GM12878 (cell line): ENCODE measurements around the gene CA5A. TPM values are rescaled to one million over a fixed set of nuclear protein-coding genes. Genes with fewer than 3 reads are reported as not detected.
"Not testable (repeated sequence)": the region's sequence is repeated elsewhere in the genome, so short reads cannot be mapped to it uniquely, and the experiment has no call there.

Source experiments
- ATAC-seq: fragments of 200-7000 bp; cut with Tn5 transposase; 3 replicates; pipeline ENCODE4 v1.9.1; 2020; ENCODE audit warnings: mild to moderate bottlenecking, moderate library complexity
- BruUV-seq: library from RNA; stranded (reverse); fragments of 400-500 nt; replicated peaks from 2 replicates; lab custom pipeline; 2021; lab: Mats Ljungman, UMichigan
- CTCF ChIA-PET: fragments of 300-600 bp; sonication (Branson Sonifier 250); formaldehyde crosslinking; extraction: SDS; loops from one replicate; lab custom pipeline; 2021; ENCODE audit warnings: inconsistent platforms; lab: Yijun Ruan, JAX
- POLR2A ChIA-PET: fragments of 350-600 bp; formaldehyde crosslinking; extraction: SDS; loops from one replicate; lab custom pipeline; 2021; ENCODE audit warnings: inconsistent platforms; lab: Charles Lee
- RAD21 ChIA-PET: fragments of 300-600 bp; sonication (Branson Sonifier 250); formaldehyde crosslinking; loops from one replicate; lab custom pipeline; 2023; ENCODE audit warnings: antibody characterized with exemption; ENCODE audit not compliant: unreplicated experiment; lab: Charles Lee
- SMC1A ChIA-PET: fragments of 300-600 bp; sonication (Branson Sonifier 250); formaldehyde crosslinking; loops from one replicate; lab custom pipeline; 2023; ENCODE audit not compliant: unreplicated experiment, uncharacterized antibody; lab: Charles Lee
- DNase-seq: peaks from one replicate; pipeline ENCODE4 v3.0.0-alpha.2; 2011; ENCODE audit warnings: low read depth, low spot score
- FAIRE-seq: peaks from 3 replicates; lab custom pipeline; 2011; peaks lifted over from hg19 to GRCh38; lab: Jason Lieb, UNC
- H2AFZ ChIP-seq: 2 replicates; pipeline ENCODE4 v1.6.0; 2011; ENCODE audit warnings: low read depth, low read length, control low read depth; ENCODE audit not compliant: control insufficient read depth
- H3K27ac ChIP-seq: 2 replicates; pipeline ENCODE4 v1.5.1; 2011; ENCODE audit warnings: control low read depth; ENCODE audit not compliant: control insufficient read depth, insufficient read depth
- H3K27me3 ChIP-seq, 2 experiments: replicated peaks in 1 of 2; 2 replicates each; pipeline versions ENCODE4 v1.6.0 to v1.6.1; 2011; ENCODE audit warnings: low read length in 1 of 2; ENCODE audit not compliant: control insufficient read depth in 2 of 2, insufficient read depth in 2 of 2
- H3K36me3 ChIP-seq, 2 experiments: 2 replicates each; pipeline ENCODE4 v1.5.1; 2011; ENCODE audit warnings: low read length in 1 of 2; ENCODE audit not compliant: control insufficient read depth in 2 of 2, insufficient read depth in 2 of 2
- H3K4me1 ChIP-seq: 2 replicates; pipeline ENCODE4 v1.6.1; 2011; ENCODE audit warnings: mild to moderate bottlenecking, low read length, moderate library complexity, mixed read lengths; ENCODE audit not compliant: control insufficient read depth, insufficient read depth
- H3K4me2 ChIP-seq: 2 replicates; pipeline ENCODE4 v1.6.0; 2011; ENCODE audit warnings: control low read depth; ENCODE audit not compliant: control insufficient read depth, insufficient read depth
- H3K4me3 ChIP-seq: fragments of 200-600 bp; sonication (generic); 2 replicates; pipeline ENCODE4 v1.5.1; 2016
- H3K79me2 ChIP-seq: 2 replicates; pipeline ENCODE4 v1.6.0; 2011; ENCODE audit warnings: low read length; ENCODE audit not compliant: control insufficient read depth, insufficient read depth
- H3K9ac ChIP-seq: 2 replicates; pipeline ENCODE4 v1.8.0; 2011; ENCODE audit warnings: low read length, control low read depth, mixed read lengths; ENCODE audit not compliant: control insufficient read depth, insufficient read depth
- H3K9me3 ChIP-seq: replicated peaks from 3 replicates; pipeline ENCODE4 v1.5.1; 2011; ENCODE audit warnings: mild to moderate bottlenecking, low read length; ENCODE audit not compliant: control insufficient read depth, insufficient read depth
- H4K20me1 ChIP-seq: 2 replicates; pipeline ENCODE4 v1.6.0; 2011; ENCODE audit not compliant: control insufficient read depth, insufficient read depth
- BHLHE40 ChIP-seq, 2 experiments: fragments of 450-650 bp in 1 of 2; IDR thresholded peaks; 2 replicates each; pipeline ENCODE4 v1.6.1; 2011 to 2017; ENCODE audit warnings: low read depth in 2 of 2, borderline replicate concordance in 1 of 2, improper control_type of control experiment in 1 of 2, low read length in 1 of 2, mild to moderate bottlenecking in 1 of 2
- CREB1 ChIP-seq: IDR thresholded peaks from 2 replicates; pipeline ENCODE4 v1.6.1; 2012; ENCODE audit warnings: low read depth, mild to moderate bottlenecking, inconsistent platforms
- CREM ChIP-seq: IDR thresholded peaks from 2 replicates; pipeline ENCODE4 v1.6.1; 2014; ENCODE audit warnings: antibody characterized with exemption, low read depth
- JUNB ChIP-seq: IDR thresholded peaks from 2 replicates; pipeline ENCODE4 v1.6.1; 2016; ENCODE audit warnings: antibody characterized with exemption, mild to moderate bottlenecking
- MEF2A ChIP-seq: IDR thresholded peaks from 2 replicates; pipeline ENCODE4 v1.6.1; 2011; ENCODE audit warnings: low read depth, mild to moderate bottlenecking, low read length, moderate library complexity; ENCODE audit not compliant: insufficient read depth
- MXI1 ChIP-seq: fragments of 150-350 bp; IDR thresholded peaks from 2 replicates; pipeline ENCODE4 v1.6.1; 2011; ENCODE audit warnings: low read depth, mild to moderate bottlenecking, inconsistent platforms, low read length, improper control_type of control experiment
- NFIC ChIP-seq: IDR thresholded peaks from 2 replicates; pipeline ENCODE4 v1.6.1; 2012; ENCODE audit warnings: low read depth, mild to moderate bottlenecking, inconsistent platforms, low read length, moderate library complexity
- NFYB ChIP-seq: IDR thresholded peaks from 2 replicates; pipeline ENCODE4 v1.6.1; 2011; ENCODE audit warnings: low read depth, mild to moderate bottlenecking, low read length, improper control_type of control experiment, moderate library complexity; ENCODE audit not compliant: insufficient read depth
- RAD51 ChIP-seq: fragments of 450-650 bp; IDR thresholded peaks from 2 replicates; pipeline ENCODE4 v1.6.1; 2016; ENCODE audit warnings: moderate library complexity, mild to moderate bottlenecking, inconsistent platforms
- RUNX3 ChIP-seq: IDR thresholded peaks from 2 replicates; pipeline ENCODE4 v1.6.1; 2012; ENCODE audit warnings: low read length, inconsistent platforms
- SIN3A ChIP-seq: IDR thresholded peaks from 2 replicates; pipeline ENCODE4 v1.6.1; 2012; ENCODE audit warnings: low read depth, low read length, improper control_type of control experiment
- ZNF24 ChIP-seq: fragments of 450-650 bp; IDR thresholded peaks from 2 replicates; pipeline ENCODE4 v1.6.1; 2017; ENCODE audit warnings: antibody characterized with exemption, mild to moderate bottlenecking
- ZNF384 ChIP-seq: IDR thresholded peaks from 2 replicates; pipeline ENCODE4 v1.6.1; 2012; ENCODE audit warnings: low read depth, mild to moderate bottlenecking, low read length, improper control_type of control experiment, borderline replicate concordance
- WGBS: methylation state at CpG from one replicate; pipeline ENCODE4 v1.1.6; 2016; ENCODE audit warnings: low lambda C conversion rate; ENCODE audit not compliant: insufficient replicate concordance, insufficient coverage; ENCODE audit errors: missing lambda C conversion rate; 5-methylcytosine and 5-hydroxymethylcytosine counted together
- in situ Hi-C: fragments of 300-500 bp; cut with MboI; formaldehyde crosslinking; loops from 9 replicates; pipeline ENCODE4 v1.14.3; 2018; ENCODE audit warnings: mixed read lengths
- intact Hi-C: fragments of 100-400 bp; cut with micrococcal nuclease; formaldehyde crosslinking; loops from one replicate; pipeline ENCODE4 v1.14.2; 2022; ENCODE audit not compliant: unreplicated experiment
- polyA plus RNA-seq, 11 experiments: library from polyadenylated mRNA; depleted of rRNA in 4 of 11; unstranded in 6 of 11; stranded (reverse) in 5 of 11; fragments of >200 nt; fragmentation: Nextera tagmentation in 4 of 11; fragmentation: Illumina TruSeq in 1 of 11; extraction: Ambion mirVana in 4 of 11; extraction: Trizol in 1 of 11; gene quantifications; 1 replicate in 1 of 11; 2 replicates in 10 of 11; pipeline versions ENCODE4 v1.2.1 to v1.2.3, GENCODE V29; 2011 to 2016; ENCODE audit warnings: inconsistent platforms in 2 of 11, missing spikeins in 2 of 11, low read depth in 1 of 11
- total RNA-seq, 4 experiments: library from RNA; depleted of rRNA in 3 of 4; stranded (reverse); fragments of >200 nt in 3 of 4; fragmentation: Illumina TruSeq in 1 of 4; extraction: Trizol in 1 of 4; gene quantifications; 2 replicates each; pipeline versions ENCODE4 v1.2.1 to v1.2.3, GENCODE V29; 2013 to 2021
- TF ChIP-seq, protein P1 (sequence below): fragments of 450-650 bp; conservative IDR thresholded peaks from 2 replicates; pipeline ENCODE4 v1.6.1; 2017; ENCODE audit warnings: mild to moderate bottlenecking, moderate library complexity
- TF ChIP-seq, protein P2 (sequence below): IDR thresholded peaks from 2 replicates; pipeline ENCODE4 v1.6.1; 2012; ENCODE audit warnings: low read depth, low read length, improper control_type of control experiment
- TF ChIP-seq, protein P3 (sequence below): IDR thresholded peaks from 2 replicates; pipeline ENCODE4 v1.6.1; 2011; ENCODE audit warnings: borderline replicate concordance, low read depth, mild to moderate bottlenecking, moderate library complexity, mixed read lengths, low read length; ENCODE audit not compliant: insufficient read depth; ENCODE audit errors: extremely low read length

Gene CA5A
- total and polyA plus RNA-seq, 10 of the 15 experiments (the other 5 are each of a cell fraction or from before 2014, with no cell fraction given), result not detected

DNA sequence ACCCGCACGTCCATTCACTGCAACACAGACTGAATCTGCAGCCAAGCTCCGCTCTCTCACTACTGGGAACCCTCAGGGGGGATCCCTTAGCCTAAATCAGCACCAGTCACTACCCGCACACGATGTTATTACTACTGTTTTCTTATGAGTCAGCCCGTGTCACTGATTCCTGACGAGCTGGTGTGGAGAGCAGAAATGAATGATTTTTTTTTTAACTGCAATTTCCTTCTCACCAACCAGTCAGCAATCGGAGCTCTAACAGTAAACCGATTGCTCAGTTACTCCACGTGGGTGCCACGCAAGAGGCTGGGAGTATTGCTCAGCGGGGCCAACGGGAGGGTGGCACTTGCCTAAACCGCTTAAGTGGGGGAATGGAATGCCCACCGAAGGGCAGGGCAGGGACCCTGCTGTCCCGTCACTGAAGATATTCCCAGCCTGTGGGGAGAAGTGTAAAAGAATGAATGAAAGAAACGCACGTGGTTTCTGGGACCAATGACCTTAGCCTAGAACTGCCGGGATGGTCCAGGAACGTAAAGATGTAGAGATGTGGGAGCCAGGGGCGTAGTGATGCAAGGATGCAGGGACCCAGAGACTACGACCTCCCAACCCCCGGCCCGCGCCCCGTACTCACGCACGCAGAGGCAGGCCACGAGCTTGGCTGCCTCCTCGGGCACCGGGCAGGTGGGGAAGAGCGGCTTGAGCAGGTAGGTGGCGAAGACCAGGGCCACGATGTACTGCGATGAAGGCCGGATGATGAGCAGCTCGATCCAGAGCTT, 67.9 kb downstream of the CA5A start:
- H3K9me3 ChIP-seq, intact Hi-C loops, H3K36me3 ChIP-seq, H2AFZ ChIP-seq, H4K20me1 ChIP-seq, FAIRE-seq, H3K27me3 ChIP-seq: not testable (repeated sequence)
- DNase-seq (peak; percentile 60), ATAC-seq (peak; percentile 62)
- ChIA-PET CTCF (interaction anchor here (0.9 to 17.0 kb wide), 5 partner anchors 15 to 99 kb away, joined by 5 to 553 read pairs (median 17); no protein-coding TSS in a partner anchor), SMC1A (interaction anchor here (0.6 to 13.0 kb wide), 7 partner anchors 20 to 102 kb away, joined by 3 to 301 read pairs (median 4); no protein-coding TSS in a partner anchor), RAD21 (interaction anchor here (0.8 to 12.9 kb wide), 10 partner anchors 12 to 92 kb away, joined by 3 to 406 read pairs (median 4); partner anchors contain the start of gene BANP), POLR2A (interaction anchor here (0.6 to 6.1 kb wide), 5 partner anchors 28 to 99 kb away, joined by 3 to 48 read pairs (median 6); no protein-coding TSS in a partner anchor)
- TSS peak; percentile 70 for BruUV-seq
- WGBS, result 1% methylated on average over 37 of the region's 37 CpGs
- TF ChIP-seq, protein P1, sequence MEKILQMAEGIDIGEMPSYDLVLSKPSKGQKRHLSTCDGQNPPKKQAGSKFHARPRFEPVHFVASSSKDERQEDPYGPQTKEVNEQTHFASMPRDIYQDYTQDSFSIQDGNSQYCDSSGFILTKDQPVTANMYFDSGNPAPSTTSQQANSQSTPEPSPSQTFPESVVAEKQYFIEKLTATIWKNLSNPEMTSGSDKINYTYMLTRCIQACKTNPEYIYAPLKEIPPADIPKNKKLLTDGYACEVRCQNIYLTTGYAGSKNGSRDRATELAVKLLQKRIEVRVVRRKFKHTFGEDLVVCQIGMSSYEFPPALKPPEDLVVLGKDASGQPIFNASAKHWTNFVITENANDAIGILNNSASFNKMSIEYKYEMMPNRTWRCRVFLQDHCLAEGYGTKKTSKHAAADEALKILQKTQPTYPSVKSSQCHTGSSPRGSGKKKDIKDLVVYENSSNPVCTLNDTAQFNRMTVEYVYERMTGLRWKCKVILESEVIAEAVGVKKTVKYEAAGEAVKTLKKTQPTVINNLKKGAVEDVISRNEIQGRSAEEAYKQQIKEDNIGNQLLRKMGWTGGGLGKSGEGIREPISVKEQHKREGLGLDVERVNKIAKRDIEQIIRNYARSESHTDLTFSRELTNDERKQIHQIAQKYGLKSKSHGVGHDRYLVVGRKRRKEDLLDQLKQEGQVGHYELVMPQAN, result peak; percentile 96
- peak; percentile 40; the same call in 1 of the 2 replicates for TF ChIP-seq ZNF384
- peak; percentile 70 for TF ChIP-seq JUNB
- peak; percentile 19 to 24; a peak in 1 of 4 replicates for TF ChIP-seq BHLHE40 (IDR thresholded peaks at IDR 0.05; ENCODE audit: borderline replicate concordance in 1 of 2, low read depth in 2 of 2, low read length in 1 of 2)
- TF ChIP-seq, protein P2, sequence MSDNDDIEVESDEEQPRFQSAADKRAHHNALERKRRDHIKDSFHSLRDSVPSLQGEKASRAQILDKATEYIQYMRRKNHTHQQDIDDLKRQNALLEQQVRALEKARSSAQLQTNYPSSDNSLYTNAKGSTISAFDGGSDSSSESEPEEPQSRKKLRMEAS, result peak; percentile 70; the same call in 1 of the 2 replicates
- TF ChIP-seq CREM, result peak; percentile 30; the same call in 1 of the 2 replicates
- TF ChIP-seq NFYB, result peak; percentile 69
- TF ChIP-seq NFIC, result peak; percentile 37; the same call in 1 of the 2 replicates
- TF ChIP-seq MEF2A, result 0 out of 2 replicates have a peak, but pooled peaks have one; percentile 25
- TF ChIP-seq RUNX3, result peak; percentile 53
- 0 out of 2 replicates have a peak, but pooled peaks have one; percentile 49 for TF ChIP-seq SIN3A
- peak; percentile 69 for TF ChIP-seq RAD51
- TF ChIP-seq, protein P3, sequence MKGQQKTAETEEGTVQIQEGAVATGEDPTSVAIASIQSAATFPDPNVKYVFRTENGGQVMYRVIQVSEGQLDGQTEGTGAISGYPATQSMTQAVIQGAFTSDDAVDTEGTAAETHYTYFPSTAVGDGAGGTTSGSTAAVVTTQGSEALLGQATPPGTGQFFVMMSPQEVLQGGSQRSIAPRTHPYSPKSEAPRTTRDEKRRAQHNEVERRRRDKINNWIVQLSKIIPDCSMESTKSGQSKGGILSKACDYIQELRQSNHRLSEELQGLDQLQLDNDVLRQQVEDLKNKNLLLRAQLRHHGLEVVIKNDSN, result peak; percentile 38
- TF ChIP-seq MXI1, result peak; percentile 94
- peak; percentile 27; the same call in 1 of the 2 replicates for TF ChIP-seq ZNF24
- TF ChIP-seq CREB1, result peak; percentile 33; the same call in 1 of the 2 replicates
- peaks cover 13% of the 10 kb centered on the region for H3K4me1 ChIP-seq
- peak overlapping the region; percentile 82 for H3K4me3 ChIP-seq
- peak overlapping the region; percentile 74 for H3K4me2 ChIP-seq
- H3K9ac ChIP-seq, result peak overlapping the region; percentile 69
- in situ Hi-C loops, result loop anchor here (10.0 kb wide), 1 partner anchor 484 kb away; the partner anchor contains the start of gene FBXO31
- H3K79me2 ChIP-seq, result peaks cover 51% of the 10 kb centered on the region
- H3K27ac ChIP-seq, result peak overlapping the region; percentile 53
